NB4 (cell line): Measurements from ENCODE around the gene NACC2.

Experiments
- DNase-seq: peaks from one replicate; pipeline ENCODE4 v3.0.0; 2010; ENCODE audit warnings: low read depth
- H3K4me3 ChIP-seq: one replicate; pipeline ENCODE4 v1.5.1; 2011; ENCODE audit warnings: mild to moderate bottlenecking, low read depth, low read length, moderate library complexity
- MYC ChIP-seq: IDR thresholded peaks from 2 replicates; pipeline ENCODE4 v1.6.1; 2011; ENCODE audit warnings: low read depth, low read length
- POLR2A ChIP-seq: IDR thresholded peaks from 2 replicates; pipeline ENCODE4 v1.6.1; 2011; ENCODE audit warnings: mild to moderate bottlenecking; ENCODE audit not compliant: insufficient read length; ENCODE audit errors: extremely low read depth
- TF ChIP-seq, protein P1 (sequence below): IDR thresholded peaks from one replicate; pipeline ENCODE4 v1.5.1; 2012; ENCODE audit warnings: low read depth, low read length
- TF ChIP-seq, protein P2 (sequence below): IDR thresholded peaks from 2 replicates; pipeline ENCODE4 v1.6.1; 2011; ENCODE audit warnings: low read depth, low read length

The NACC2 gene

DNA sequence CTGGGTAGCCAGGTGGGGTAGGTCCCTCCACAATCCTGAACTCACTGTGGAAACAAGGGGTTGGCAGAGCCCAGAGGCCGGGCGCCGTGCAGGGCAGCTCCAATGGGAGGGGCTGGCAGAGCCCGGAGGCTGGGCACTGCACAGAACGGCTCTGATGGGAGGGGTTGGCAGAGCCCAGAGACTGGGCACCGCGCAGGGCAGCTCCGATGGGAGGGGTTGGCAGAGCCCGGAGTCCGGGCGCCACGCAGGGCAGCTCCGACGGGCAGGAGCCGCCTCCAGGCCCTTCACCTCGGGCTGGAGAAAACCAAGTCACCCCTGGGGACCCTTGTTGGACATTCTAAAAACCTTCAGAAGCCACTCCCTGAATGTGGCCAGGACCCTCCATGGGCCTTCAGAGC is 9.3 kb downstream of the NACC2 start:
- DNase-seq = no peak
- TF ChIP-seq, protein P1, sequence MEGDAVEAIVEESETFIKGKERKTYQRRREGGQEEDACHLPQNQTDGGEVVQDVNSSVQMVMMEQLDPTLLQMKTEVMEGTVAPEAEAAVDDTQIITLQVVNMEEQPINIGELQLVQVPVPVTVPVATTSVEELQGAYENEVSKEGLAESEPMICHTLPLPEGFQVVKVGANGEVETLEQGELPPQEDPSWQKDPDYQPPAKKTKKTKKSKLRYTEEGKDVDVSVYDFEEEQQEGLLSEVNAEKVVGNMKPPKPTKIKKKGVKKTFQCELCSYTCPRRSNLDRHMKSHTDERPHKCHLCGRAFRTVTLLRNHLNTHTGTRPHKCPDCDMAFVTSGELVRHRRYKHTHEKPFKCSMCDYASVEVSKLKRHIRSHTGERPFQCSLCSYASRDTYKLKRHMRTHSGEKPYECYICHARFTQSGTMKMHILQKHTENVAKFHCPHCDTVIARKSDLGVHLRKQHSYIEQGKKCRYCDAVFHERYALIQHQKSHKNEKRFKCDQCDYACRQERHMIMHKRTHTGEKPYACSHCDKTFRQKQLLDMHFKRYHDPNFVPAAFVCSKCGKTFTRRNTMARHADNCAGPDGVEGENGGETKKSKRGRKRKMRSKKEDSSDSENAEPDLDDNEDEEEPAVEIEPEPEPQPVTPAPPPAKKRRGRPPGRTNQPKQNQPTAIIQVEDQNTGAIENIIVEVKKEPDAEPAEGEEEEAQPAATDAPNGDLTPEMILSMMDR = no peak
- TF ChIP-seq, protein P2, sequence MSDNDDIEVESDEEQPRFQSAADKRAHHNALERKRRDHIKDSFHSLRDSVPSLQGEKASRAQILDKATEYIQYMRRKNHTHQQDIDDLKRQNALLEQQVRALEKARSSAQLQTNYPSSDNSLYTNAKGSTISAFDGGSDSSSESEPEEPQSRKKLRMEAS = no peak
- TF ChIP-seq POLR2A (no peak), MYC (no peak)
- H3K4me3 ChIP-seq = no peak overlapping the region

DNA sequence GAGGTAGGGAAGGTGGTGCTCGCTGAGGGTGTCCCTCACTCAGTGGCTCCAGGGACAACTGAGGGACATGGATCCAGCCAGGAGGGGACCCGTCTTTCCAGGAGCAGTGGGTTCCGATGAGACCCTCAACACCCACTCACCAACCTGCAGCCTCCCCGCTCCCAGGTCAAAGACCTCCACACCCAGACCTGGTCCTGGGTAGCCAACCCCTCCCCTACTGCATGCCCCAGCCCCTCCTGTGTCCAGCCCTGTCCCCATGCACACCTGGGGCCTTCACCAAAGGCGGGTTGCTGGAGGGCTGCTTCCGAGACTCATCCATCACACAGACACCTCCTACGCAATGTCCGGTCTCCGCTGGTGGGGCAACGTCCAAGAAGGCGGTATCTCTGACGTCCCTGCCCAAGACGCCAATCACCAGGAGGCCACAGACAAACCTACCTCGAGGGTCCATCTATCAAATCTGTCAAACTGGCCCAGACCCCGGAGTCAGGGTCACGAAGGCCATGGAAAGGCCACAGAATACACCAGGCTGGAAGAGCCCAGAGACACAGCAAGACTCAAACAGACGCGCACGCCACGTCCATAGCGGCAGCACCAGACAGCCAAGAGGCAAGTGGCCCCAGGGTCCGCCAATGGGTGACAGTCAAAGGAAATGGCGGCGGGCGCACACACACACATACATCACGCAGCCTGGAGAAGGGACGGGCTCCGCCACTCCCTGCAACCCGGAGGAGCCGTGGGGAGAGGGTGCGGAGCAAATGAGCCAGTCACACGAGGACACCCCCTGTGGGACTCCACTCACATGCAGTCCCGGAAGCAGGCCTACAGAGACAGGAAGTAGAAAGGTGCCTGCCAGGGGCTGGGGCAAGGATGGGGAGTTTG is 10.8 kb downstream of the NACC2 start:
- DNase-seq = no peak

DNA sequence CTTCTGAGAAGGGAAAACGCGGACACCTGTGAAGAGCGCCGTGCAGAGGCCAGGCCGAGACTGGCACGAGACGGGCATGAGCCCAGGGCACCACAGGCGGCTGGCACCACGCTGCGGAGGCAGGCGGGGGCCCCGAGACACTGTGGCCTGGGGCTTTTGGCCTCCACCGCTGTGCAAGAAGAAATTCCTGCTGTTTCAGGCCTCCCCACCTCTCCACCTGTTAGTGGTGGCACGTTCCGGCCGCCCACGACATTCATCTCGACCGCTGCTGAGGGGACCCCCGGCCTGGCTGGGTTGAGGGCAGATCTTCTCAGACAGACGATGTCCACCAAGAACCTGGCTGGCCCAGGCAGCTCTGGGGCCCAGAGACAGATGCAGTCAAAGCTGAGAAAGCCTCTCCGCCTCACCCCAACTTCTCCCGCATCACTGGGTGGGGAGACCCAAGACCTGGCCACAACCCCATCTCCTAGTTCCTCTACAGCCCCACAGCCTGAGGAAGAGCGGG is 11.5 kb downstream of the NACC2 start:
- TF ChIP-seq MYC (no peak), POLR2A (no peak)
- TF ChIP-seq, protein P2 = no peak
- TF ChIP-seq, protein P1 = no peak
- no peak overlapping the region for H3K4me3 ChIP-seq
- no peak for DNase-seq

More for the DNA sequence above, 10.8 kb downstream of the NACC2 start:
- TF ChIP-seq, protein P2 = no peak
- TF ChIP-seq POLR2A (no peak), MYC (no peak)
- TF ChIP-seq, protein P1 = no peak
- H3K4me3 ChIP-seq = no peak overlapping the region

DNA sequence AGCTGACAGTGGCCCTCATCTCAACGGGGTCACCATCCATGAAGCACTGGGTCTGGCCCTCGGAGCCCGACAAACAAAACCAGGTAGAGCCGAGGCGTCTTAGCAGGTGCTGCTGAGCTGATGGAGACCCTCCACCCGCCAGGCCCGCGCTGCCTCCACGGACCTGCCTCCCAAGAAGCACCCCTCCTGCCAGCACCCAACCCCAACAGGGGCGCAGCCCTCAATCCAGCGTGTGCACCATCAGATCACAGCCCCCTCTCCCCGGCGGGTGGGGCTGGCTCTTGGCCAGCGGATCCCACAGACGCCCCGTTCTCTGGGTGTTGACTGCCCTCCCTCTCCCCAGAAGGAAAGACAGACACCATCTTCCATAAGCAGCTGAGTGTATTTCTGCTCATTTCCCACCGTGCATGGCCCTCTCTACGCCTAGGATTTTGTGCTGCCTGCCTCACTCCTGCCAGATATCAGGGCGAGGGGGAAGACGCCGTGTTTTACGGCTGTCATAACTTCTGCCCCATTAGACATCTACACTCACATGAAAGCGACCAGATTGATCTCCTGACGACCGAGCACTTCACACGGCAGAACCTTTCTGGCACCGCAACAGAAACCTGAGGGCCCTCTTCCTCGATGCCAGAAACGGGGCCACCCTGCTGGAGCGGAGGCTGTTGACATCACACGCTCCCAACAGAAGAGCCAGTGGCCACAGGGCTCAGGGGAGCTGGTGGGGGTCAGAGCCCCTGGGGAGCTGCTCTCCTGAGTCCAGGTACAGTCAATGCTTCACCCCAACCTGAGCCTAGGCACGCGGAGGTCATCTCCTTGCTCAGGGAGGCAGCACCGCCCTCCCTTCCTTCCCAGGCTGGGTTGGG is 12.4 kb downstream of the NACC2 start:
- H3K4me3 ChIP-seq = no peak overlapping the region
- DNase-seq = no peak
- TF ChIP-seq, protein P2 = no peak
- TF ChIP-seq, protein P1 = no peak
- TF ChIP-seq POLR2A (no peak), MYC (no peak)

DNA sequence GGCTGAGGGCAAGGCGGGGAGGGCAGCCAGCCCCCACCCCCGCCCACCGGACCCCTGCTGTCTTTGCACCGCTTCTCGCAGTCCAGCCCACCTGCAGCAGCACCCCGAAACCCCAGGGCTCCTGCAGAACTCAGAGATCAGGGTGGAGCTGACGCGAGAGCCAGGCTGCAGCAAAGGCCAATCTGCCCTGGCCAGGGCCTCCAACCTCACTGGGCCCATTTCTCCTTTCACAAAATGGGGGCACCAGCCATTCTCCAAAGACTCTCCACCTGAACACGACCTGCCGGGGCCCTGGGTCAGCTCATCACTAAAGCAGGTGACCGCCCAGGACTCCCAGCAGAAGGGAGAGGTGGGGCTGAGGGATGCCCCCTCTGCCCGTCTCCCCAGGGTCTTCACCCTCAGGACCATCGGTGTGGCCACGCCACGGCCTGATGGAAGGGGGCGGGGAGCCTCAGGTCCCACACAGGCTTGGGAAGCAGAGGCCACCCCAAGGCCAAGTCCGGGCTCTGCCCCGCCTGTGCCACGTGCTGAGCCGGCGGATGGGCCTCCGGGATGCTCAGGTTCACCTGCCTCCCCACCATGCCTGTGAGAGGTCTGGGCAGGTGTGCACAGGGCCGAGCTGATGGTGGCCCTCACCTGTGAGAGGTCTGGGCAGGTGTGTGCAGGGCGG is 13.1 kb downstream of the NACC2 start:
- no peak overlapping the region for H3K4me3 ChIP-seq
- TF ChIP-seq, protein P1 = no peak
- TF ChIP-seq, protein P2 = no peak
- TF ChIP-seq POLR2A = no peak
- TF ChIP-seq MYC = no peak
- no peak for DNase-seq
